PC-9 (cell line): Measurements from ENCODE around the gene MCF2L. TPM values are rescaled to one million over a fixed set of nuclear protein-coding genes. Genes with fewer than 3 reads are reported as not detected.
"Not testable (repeated sequence)": the region's sequence is repeated elsewhere in the genome, so short reads cannot be mapped to it uniquely, and the experiment has no call there.

Source experiments
- BruUV-seq: library from RNA; stranded (reverse); fragments of 400-500 nt; replicated peaks from 2 replicates; lab custom pipeline; 2021; lab: Mats Ljungman, UMichigan
- CTCF ChIA-PET: fragments of 300-600 bp; sonication (Branson Sonifier 250); formaldehyde crosslinking; loops from one replicate; lab custom pipeline; 2022; ENCODE audit warnings: antibody characterized with exemption; lab: Charles Lee
- POLR2A ChIA-PET: fragments of 300-600 bp; sonication (Branson Sonifier 250); formaldehyde crosslinking; loops from one replicate; lab custom pipeline; 2022; ENCODE audit warnings: antibody characterized with exemption; ENCODE audit not compliant: unreplicated experiment; lab: Charles Lee
- DNase-seq, 2 experiments: peaks; one replicate each; pipeline versions ENCODE4 v3.0.0 to v3.0.0-alpha.2; 2015 to 2022; ENCODE audit warnings: mixed read lengths in 1 of 2
- H2AFZ ChIP-seq: fragments of 200-600 bp; sonication (generic); 2 replicates; pipeline ENCODE4 v1.8.1; 2017; ENCODE audit warnings: antibody characterized with exemption
- H3F3A ChIP-seq: fragments of 200-600 bp; sonication (generic); 2 replicates; pipeline ENCODE4 v1.8.1; 2017; ENCODE audit warnings: antibody characterized with exemption, mild to moderate bottlenecking, low read depth; ENCODE audit not compliant: insufficient read depth
- H3K27ac ChIP-seq: fragments of 200-600 bp; sonication (generic); 2 replicates; pipeline ENCODE4 v1.6.1; 2016; ENCODE audit warnings: mixed run types
- H3K27me3 ChIP-seq: fragments of 200-600 bp; sonication (generic); 2 replicates; pipeline ENCODE4 v1.6.1; 2016; ENCODE audit warnings: low read depth, mixed run types; ENCODE audit not compliant: insufficient read depth
- H3K36me3 ChIP-seq: fragments of 200-600 bp; sonication (generic); 2 replicates; pipeline ENCODE4 v1.6.1; 2016; ENCODE audit warnings: low read depth, mixed run types
- H3K4me1 ChIP-seq: fragments of 200-600 bp; sonication (generic); replicated peaks from 2 replicates; pipeline ENCODE4 v1.6.1; 2016; ENCODE audit warnings: mixed run types; ENCODE audit not compliant: insufficient read depth
- H3K4me2 ChIP-seq: fragments of 200-600 bp; sonication (generic); 2 replicates; pipeline ENCODE4 v1.6.1; 2017; ENCODE audit warnings: mixed run types
- H3K4me3 ChIP-seq: fragments of 200-600 bp; sonication (generic); 2 replicates; pipeline ENCODE4 v1.6.1; 2016; ENCODE audit warnings: mixed run types
- H3K79me2 ChIP-seq: fragments of 200-600 bp; sonication (generic); 2 replicates; pipeline ENCODE4 v1.6.1; 2017; ENCODE audit warnings: low read depth, mixed run types
- H3K9me2 ChIP-seq: fragments of 200-600 bp; sonication (generic); 2 replicates; pipeline ENCODE4 v1.8.1; 2017; ENCODE audit warnings: mild to moderate bottlenecking; ENCODE audit not compliant: insufficient read depth
- H3K9me3 ChIP-seq: fragments of 200-600 bp; sonication (generic); 2 replicates; pipeline ENCODE4 v1.8.1; 2016; ENCODE audit warnings: low read depth; ENCODE audit not compliant: insufficient read depth
- H4K20me1 ChIP-seq: fragments of 200-600 bp; sonication (generic); 2 replicates; pipeline ENCODE4 v1.8.1; 2017; ENCODE audit not compliant: insufficient read depth
- CTCF ChIP-seq: fragments of 200-600 bp; sonication (generic); conservative IDR thresholded peaks from 2 replicates; pipeline ENCODE4 v1.6.1; 2017; ENCODE audit warnings: mixed run types, antibody characterized with exemption, mild to moderate bottlenecking, moderate library complexity
- EZH2 ChIP-seq: fragments of 200-600 bp; sonication (generic); IDR thresholded peaks from 2 replicates; pipeline ENCODE4 v1.8.0; 2017; ENCODE audit warnings: antibody characterized with exemption, low read depth
- intact Hi-C: fragments of 100-400 bp; cut with micrococcal nuclease; formaldehyde crosslinking; loops from one replicate; pipeline ENCODE4 v1.10.0; 2022; ENCODE audit not compliant: unreplicated experiment
- total RNA-seq: library from RNA; stranded (reverse); gene quantifications from 2 replicates; pipeline ENCODE4 v1.2.3, GENCODE V29; 2021

Gene MCF2L
- total RNA-seq, 1 experiment from 2014 or later = 28.2 TPM

GRCh38 chr13:113109151-113110047 lies 140.4 kb downstream of the MCF2L start:
- Histone ChIP-seq H2AFZ (no peak overlapping the region), H3K4me3 (no peak overlapping the region), H3K79me2 (no peaks in the 10 kb centered on the region), H3F3A (peaks cover 15% of the 10 kb centered on the region), H4K20me1 (no peaks in the 10 kb centered on the region; the same call in 1 of the 2 replicates), H3K9me3 (no peaks in the 10 kb centered on the region), H3K27ac (no peak overlapping the region), H3K4me2 (no peak overlapping the region), H3K36me3 (no peaks in the 10 kb centered on the region), H3K4me1 (peaks cover 8% of the 10 kb centered on the region), H3K27me3 (peaks cover 8% of the 10 kb centered on the region), H3K9me2 (no peaks in the 10 kb centered on the region)
- BruUV-seq = no TSS peak
- ChIA-PET POLR2A (no interaction called here), CTCF (no interaction called here)
- DNase-seq = no peak
- TF ChIP-seq EZH2 (no peak), CTCF (no peak)
- intact Hi-C loops = no loop called here

- CTCF ChIA-PET = no interaction called here
- Histone ChIP-seq H3K9me2 (no peaks in the 10 kb centered on the region), H3K9me3 (no peaks in the 10 kb centered on the region), H3K27me3 (peaks cover 13% of the 10 kb centered on the region), H3K4me2 (no peak overlapping the region), H3K79me2 (no peaks in the 10 kb centered on the region), H3F3A (peaks cover 8% of the 10 kb centered on the region), H3K27ac (no peak overlapping the region), H4K20me1 (no peaks in the 10 kb centered on the region; the same call in 1 of the 2 replicates), H3K36me3 (no peaks in the 10 kb centered on the region), H3K4me1 (peaks cover 5% of the 10 kb centered on the region), H3K4me3 (no peak overlapping the region), H2AFZ (no peak overlapping the region)
- no TSS peak for BruUV-seq
- intact Hi-C loops = no loop called here
- no peak for DNase-seq
- POLR2A ChIA-PET = no interaction called here
- TF ChIP-seq EZH2 (no peak), CTCF (no peak)
These were observed 141.2 kb downstream of the MCF2L start for GRCh38 chr13:113110048-113110851.

GRCh38 chr13:113110852-113111315 lies 141.9 kb downstream of the MCF2L start:
- Histone ChIP-seq H3K9me2 (no peaks in the 10 kb centered on the region), H3K27me3 (peaks cover 13% of the 10 kb centered on the region), H3F3A (peaks cover 2% of the 10 kb centered on the region; the same call in 1 of the 2 replicates), H3K4me2 (no peak overlapping the region), H4K20me1 (no peaks in the 10 kb centered on the region), H3K79me2 (no peaks in the 10 kb centered on the region), H2AFZ (no peak overlapping the region), H3K9me3 (no peaks in the 10 kb centered on the region), H3K4me1 (no peaks in the 10 kb centered on the region), H3K27ac (no peak overlapping the region), H3K36me3 (no peaks in the 10 kb centered on the region), H3K4me3 (no peak overlapping the region)
- POLR2A ChIA-PET = no interaction called here
- CTCF ChIA-PET = no interaction called here
- TF ChIP-seq CTCF = no peak
- no peak for TF ChIP-seq EZH2
- DNase-seq = no peak
- intact Hi-C loops = no loop called here
- no TSS peak for BruUV-seq

GRCh38 chr13:113111821-113112220 lies 142.8 kb downstream of the MCF2L start:
- H2AFZ ChIP-seq, BruUV-seq, CTCF ChIA-PET, H3K79me2 ChIP-seq, POLR2A ChIA-PET, H3K4me3 ChIP-seq, H3K4me2 ChIP-seq, H3K9me3 ChIP-seq, H3K9me2 ChIP-seq, H3K36me3 ChIP-seq, intact Hi-C loops, DNase-seq, H3K4me1 ChIP-seq, H3F3A ChIP-seq, H4K20me1 ChIP-seq, H3K27ac ChIP-seq: not testable (repeated sequence)
- H3K27me3 ChIP-seq = peaks cover 16% of the 10 kb centered on the region
